ENCODE data around the gene ARMC2.

DNA sequence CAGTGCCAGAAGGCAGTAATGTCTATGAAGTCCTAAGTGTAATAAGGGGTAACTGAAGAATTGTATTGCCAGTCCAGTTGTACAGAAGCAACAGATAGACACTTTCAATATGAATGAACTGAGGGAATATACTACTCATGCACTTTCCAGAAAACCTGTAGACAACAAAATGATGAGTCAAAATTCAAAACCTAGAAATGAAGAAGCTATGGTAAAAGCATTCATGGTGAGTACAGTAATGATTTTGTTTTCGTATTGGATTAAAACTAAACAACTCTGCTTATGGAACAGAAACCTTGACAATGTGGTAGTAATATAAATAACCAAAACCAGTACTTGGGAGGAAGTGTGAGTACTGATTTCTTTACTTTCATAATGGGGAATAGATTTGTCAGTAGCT lies 35.0 kb downstream of the ARMC2 start:
- TF ChIP-seq, protein P1, sequence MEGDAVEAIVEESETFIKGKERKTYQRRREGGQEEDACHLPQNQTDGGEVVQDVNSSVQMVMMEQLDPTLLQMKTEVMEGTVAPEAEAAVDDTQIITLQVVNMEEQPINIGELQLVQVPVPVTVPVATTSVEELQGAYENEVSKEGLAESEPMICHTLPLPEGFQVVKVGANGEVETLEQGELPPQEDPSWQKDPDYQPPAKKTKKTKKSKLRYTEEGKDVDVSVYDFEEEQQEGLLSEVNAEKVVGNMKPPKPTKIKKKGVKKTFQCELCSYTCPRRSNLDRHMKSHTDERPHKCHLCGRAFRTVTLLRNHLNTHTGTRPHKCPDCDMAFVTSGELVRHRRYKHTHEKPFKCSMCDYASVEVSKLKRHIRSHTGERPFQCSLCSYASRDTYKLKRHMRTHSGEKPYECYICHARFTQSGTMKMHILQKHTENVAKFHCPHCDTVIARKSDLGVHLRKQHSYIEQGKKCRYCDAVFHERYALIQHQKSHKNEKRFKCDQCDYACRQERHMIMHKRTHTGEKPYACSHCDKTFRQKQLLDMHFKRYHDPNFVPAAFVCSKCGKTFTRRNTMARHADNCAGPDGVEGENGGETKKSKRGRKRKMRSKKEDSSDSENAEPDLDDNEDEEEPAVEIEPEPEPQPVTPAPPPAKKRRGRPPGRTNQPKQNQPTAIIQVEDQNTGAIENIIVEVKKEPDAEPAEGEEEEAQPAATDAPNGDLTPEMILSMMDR (conservative IDR thresholded peaks at IDR 0.05 in 1 of 2, IDR thresholded peaks at IDR 0.05 in 1 of 2; ENCODE audit: extremely low read depth in 1 of 2, insufficient read depth in 1 of 2, low read depth in 1 of 2, low read length in 2 of 2): no peak
- TF ChIP-seq EZH2 (IDR thresholded peaks at IDR 0.05; ENCODE audit: borderline replicate concordance, low read length): no peak
